ENCODE measurements around the gene PDIK1L. TPM values are rescaled to one million over a fixed set of nuclear protein-coding genes. Genes with fewer than 3 reads are reported as not detected.
"Not testable (repeated sequence)": the region's sequence is repeated elsewhere in the genome, so short reads cannot be mapped to it uniquely, and the experiment has no call there.

The PDIK1L gene
- total and polyA plus RNA-seq, 9 of the 15 experiments (the other 6 are each of a cell fraction or from before 2014, with no cell fraction given) = 12.8 to 30.2 (median 21.5) TPM

DNA sequence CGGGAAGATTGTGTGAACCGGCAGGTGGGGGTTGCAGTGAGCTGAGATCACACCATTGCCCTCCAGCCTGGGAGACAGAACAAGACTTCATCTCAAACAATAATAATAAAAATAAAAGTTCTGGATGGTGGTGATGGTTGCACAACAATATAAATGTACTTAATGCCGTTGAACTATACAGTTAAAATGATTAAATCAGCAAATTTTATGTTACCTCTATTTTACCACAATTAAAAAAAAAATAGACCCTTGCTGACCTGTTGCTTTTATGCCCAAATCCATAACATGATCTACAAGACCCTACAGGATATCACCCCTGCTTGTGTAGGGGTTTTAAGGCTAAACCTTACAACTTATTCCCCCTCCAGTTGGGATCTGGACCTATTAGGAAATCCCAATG, 11.8 kb upstream of the PDIK1L start:
- Histone ChIP-seq H3K9me3 (replicated peaks; ENCODE audit: control insufficient read depth, insufficient read depth, low read depth, low read length) (no peaks in the 10 kb centered on the region), H3K4me1 (replicated peaks in 1 of 2; ENCODE audit: control insufficient read depth in 2 of 2, insufficient read depth in 2 of 2, low read length in 2 of 2) (peaks cover 8 to 23% of the 10 kb centered on the region in 2 experiments), H3K9me1 (ENCODE audit: control insufficient read depth, insufficient read depth, low read length) (peaks cover 3% of the 10 kb centered on the region), H3K36me3 (ENCODE audit: control insufficient read depth, insufficient read depth, low read length) (no peaks in the 10 kb centered on the region), H4K20me1 (replicated peaks; ENCODE audit: control insufficient read depth, insufficient read depth, low read length) (no peaks in the 10 kb centered on the region), H2AFZ (ENCODE audit: low read depth, low read length) (no peak overlapping the region), H3K79me2 (ENCODE audit: control insufficient read depth, insufficient read depth, low read length) (no peaks in the 10 kb centered on the region), H3K27me3 (ENCODE audit: control insufficient read depth in 2 of 2, insufficient read depth in 2 of 2, low read length in 2 of 2) (no peaks in the 10 kb centered on the region), H3K27ac (ENCODE audit: extremely low read depth, low read depth, low read length) (no peak overlapping the region), H3K9ac (ENCODE audit: insufficient read depth in 1 of 2, low read depth in 2 of 2, low read length in 2 of 2) (no peak overlapping the region), H3K4me2 (ENCODE audit: insufficient read depth, low read length) (no peak overlapping the region), H3K4me3 (no peak overlapping the region)
- TF ChIP-seq MAFF (IDR thresholded peaks at IDR 0.05; ENCODE audit: low read length) (peak; percentile 42; the same call in 1 of the 2 replicates), C11orf30 (IDR thresholded peaks at IDR 0.05; ENCODE audit: low read depth) (peak; percentile 67; the same call in 1 of the 2 replicates), MAFG (tag; conservative IDR thresholded peaks at IDR 0.05) (peak; percentile 42; the same call in 1 of the 2 replicates), ZNF316 (IDR thresholded peaks at IDR 0.05) (peak; percentile 86), MAFK (IDR thresholded peaks at IDR 0.05; ENCODE audit: low read length) (peak; percentile 42; the same call in 1 of the 2 replicates), FUS (optimal IDR thresholded peaks at IDR 0.05; ENCODE audit: low read depth, low read length) (no peak)
- TF ChIP-seq, protein P1, sequence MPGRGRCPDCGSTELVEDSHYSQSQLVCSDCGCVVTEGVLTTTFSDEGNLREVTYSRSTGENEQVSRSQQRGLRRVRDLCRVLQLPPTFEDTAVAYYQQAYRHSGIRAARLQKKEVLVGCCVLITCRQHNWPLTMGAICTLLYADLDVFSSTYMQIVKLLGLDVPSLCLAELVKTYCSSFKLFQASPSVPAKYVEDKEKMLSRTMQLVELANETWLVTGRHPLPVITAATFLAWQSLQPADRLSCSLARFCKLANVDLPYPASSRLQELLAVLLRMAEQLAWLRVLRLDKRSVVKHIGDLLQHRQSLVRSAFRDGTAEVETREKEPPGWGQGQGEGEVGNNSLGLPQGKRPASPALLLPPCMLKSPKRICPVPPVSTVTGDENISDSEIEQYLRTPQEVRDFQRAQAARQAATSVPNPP (IDR thresholded peaks at IDR 0.05; ENCODE audit: borderline replicate concordance, insufficient read depth, insufficient read length) = no peak
- TF ChIP-seq, protein P2, sequence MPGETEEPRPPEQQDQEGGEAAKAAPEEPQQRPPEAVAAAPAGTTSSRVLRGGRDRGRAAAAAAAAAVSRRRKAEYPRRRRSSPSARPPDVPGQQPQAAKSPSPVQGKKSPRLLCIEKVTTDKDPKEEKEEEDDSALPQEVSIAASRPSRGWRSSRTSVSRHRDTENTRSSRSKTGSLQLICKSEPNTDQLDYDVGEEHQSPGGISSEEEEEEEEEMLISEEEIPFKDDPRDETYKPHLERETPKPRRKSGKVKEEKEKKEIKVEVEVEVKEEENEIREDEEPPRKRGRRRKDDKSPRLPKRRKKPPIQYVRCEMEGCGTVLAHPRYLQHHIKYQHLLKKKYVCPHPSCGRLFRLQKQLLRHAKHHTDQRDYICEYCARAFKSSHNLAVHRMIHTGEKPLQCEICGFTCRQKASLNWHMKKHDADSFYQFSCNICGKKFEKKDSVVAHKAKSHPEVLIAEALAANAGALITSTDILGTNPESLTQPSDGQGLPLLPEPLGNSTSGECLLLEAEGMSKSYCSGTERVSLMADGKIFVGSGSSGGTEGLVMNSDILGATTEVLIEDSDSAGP (CRISPR knock-in tag; IDR thresholded peaks at IDR 0.05) = no peak
- POLR2A ChIA-PET = interaction anchor here (0.7 to 1.4 kb wide), 5 partner anchors 12 to 209 kb away, joined by 3 to 5 read pairs (median 3); partner anchors contain the start of gene PDIK1L
- ATAC-seq = no peak
- in situ Hi-C loops (cut with MboI) (no loop called here), intact Hi-C loops (cut with micrococcal nuclease) (no loop called here)
- FAIRE-seq = no peak
- 74% methylated on average over 3 of the region's 3 CpGs for whole genome bisulfite sequencing (ENCODE audit: insufficient coverage, low coverage, missing lambda C conversion rate)
- CTCF ChIA-PET (ENCODE audit: low intra/inter-chr PET ratio) = no interaction called here
- no peak for DNase-seq (ENCODE audit: extremely low read depth in 1 of 4, low spot score in 3 of 4)
- no TSS peak for BruUV-seq (replicated peaks)

DNA sequence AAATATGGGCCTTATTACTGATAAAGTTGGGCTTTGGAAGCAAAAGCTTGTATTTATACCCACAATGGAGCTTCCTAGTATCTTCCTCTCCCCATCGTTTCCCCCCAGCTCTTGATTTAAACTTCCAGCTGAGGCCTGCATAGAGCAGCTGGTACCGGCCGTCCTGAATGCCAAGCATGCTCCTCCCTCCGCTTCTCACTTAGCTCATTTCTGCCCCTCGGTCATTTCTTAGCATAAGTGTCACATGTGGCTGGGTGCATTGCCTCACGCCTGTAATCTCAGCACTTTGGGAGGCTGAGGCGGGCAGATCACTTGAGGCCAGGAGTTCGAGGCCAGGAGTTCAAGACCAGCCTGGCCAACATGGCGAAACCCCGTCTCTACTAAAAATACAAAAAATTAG, 11.4 kb upstream of the PDIK1L start:
- H4K20me1 ChIP-seq (replicated peaks; ENCODE audit: control insufficient read depth, insufficient read depth, low read length); H3K27me3 ChIP-seq (ENCODE audit: control insufficient read depth in 2 of 2, insufficient read depth in 2 of 2, low read length in 2 of 2); H3K9me3 ChIP-seq (replicated peaks; ENCODE audit: control insufficient read depth, insufficient read depth, low read depth, low read length); FAIRE-seq; intact Hi-C loops (cut with micrococcal nuclease); DNase-seq (ENCODE audit: extremely low read depth in 1 of 4, low spot score in 3 of 4); H3K9me1 ChIP-seq (ENCODE audit: control insufficient read depth, insufficient read depth, low read length); BruUV-seq (replicated peaks); H3K4me2 ChIP-seq (ENCODE audit: insufficient read depth, low read length); ATAC-seq; H3K79me2 ChIP-seq (ENCODE audit: control insufficient read depth, insufficient read depth, low read length); H3K9ac ChIP-seq (ENCODE audit: insufficient read depth in 1 of 2, low read depth in 2 of 2, low read length in 2 of 2); H3K27ac ChIP-seq (ENCODE audit: extremely low read depth, low read depth, low read length); H2AFZ ChIP-seq (ENCODE audit: low read depth, low read length); H3K4me3 ChIP-seq; H3K36me3 ChIP-seq (ENCODE audit: control insufficient read depth, insufficient read depth, low read length); in situ Hi-C loops (cut with MboI): not testable (repeated sequence)
- peaks cover 3 to 20% of the 10 kb centered on the region in 2 experiments; a peak in 4 of 5 replicates for H3K4me1 ChIP-seq (replicated peaks in 1 of 2; ENCODE audit: control insufficient read depth in 2 of 2, insufficient read depth in 2 of 2, low read length in 2 of 2)
- CTCF ChIA-PET (ENCODE audit: low intra/inter-chr PET ratio) = interaction anchor here (0.6 kb wide), 1 partner anchor 10 kb away, joined by 3 read pairs; no protein-coding TSS in a partner anchor
- WGBS (ENCODE audit: insufficient coverage, low coverage, missing lambda C conversion rate) = 80% methylated on average over 10 of the region's 10 CpGs
- POLR2A ChIA-PET = interaction anchor here (0.5 to 1.4 kb wide), 7 partner anchors 12 to 209 kb away, joined by 3 to 5 read pairs (median 3); partner anchors contain the start of gene PDIK1L
